HL-60/S4 treated with phorbol 12-myristate 13-acetate at 8.2 ng/mL for 4 days and 3 days (cell line): ENCODE data around the gene PRDM11.

Source experiments
- in situ Hi-C: fragments of 300-500 bp; cut with MboI; formaldehyde crosslinking; loops from 2 replicates; pipeline ENCODE4 v1.15.0; 2022; ENCODE audit warnings: low sequenced_read_pairs

The PRDM11 gene

DNA sequence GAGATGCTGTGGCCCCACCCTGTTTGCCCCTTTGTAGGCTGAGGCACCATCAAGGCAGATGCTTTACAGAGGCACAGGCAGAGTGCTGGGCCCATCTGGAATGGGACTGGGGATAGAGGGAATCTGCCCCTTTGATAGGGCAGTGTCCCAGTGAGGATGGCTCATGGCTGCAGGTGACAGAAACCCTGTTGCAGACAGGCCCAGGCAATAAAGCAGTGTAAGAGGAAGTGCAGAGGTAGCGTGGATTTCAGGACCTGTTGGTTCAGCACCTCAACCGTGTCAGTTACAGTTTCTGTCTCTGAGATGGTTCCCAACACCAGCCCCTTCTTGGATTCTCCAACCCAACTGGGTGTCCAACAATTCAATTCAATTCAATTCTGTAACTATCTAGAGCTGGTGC is 25.1 kb downstream of the PRDM11 start:
- in situ Hi-C loops: no loop called here

DNA sequence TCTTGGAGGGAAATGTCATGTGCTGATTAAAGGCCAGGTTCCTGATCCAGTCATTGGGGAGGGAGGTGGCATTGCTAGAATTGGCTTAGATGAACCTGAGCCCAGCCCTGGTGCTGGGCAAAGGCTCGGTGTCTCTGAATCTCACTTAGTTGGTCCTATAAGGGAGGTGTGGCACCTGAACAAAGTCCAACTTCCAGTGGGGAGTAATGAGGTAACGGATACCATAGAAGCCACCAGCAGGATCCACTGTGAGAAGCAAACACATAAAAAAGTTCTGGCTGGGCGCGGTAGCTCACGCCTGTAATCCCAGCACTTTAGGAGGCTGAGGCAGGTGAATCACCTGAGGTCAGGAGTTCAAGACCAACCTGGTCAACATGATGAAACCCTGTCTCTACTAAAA is 26.6 kb downstream of the PRDM11 start:
- in situ Hi-C loops: no loop called here

DNA sequence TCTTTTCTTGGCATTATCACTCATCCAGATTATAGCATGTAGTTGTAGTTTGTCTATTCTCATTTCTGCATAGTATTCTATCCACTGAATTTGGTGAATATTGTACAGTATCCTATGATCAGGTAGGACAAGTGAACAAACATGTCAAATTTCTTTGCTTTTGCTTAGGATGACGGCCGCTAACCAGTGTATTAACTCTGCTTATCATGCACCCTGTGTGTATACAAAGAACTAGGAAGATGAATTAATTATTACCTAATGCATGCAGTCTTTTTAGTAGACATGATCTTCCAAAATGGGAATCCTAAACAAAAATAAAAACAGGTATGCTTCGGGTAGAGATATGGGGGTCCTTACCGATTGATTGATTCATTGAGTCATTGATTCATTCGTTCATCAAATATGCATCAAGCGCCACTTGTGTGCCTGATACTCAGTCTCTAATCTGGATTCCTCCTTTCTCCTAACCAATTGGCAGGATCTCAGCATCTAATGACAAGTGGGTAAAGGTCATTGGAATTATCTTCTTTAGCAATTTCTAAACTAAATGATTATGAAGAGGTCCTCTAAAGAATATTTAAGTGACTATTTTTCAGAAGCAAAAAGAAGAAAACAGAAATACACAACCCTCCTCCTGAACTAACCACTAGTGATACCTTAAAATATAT is 27.9 kb downstream of the PRDM11 start:
- in situ Hi-C loops: no loop called here

DNA sequence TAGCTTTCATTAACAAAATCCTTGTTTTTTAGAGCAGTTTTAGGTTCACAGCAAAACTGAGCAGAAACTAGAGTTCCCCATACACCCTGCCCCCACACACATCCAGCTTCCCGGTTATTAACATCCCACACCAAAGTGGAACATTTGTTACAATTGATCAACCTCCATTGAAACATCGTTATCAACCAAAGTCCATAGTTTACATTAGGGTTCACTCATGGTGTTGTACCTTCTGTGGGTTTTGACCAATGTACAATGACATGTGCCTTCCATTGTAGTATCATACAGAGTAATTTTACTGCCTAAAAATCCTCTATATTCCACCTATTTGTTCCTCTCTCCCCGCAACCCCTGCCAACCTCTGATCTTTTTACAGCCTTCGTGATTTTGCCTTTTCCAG is 28.5 kb downstream of the PRDM11 start:
- in situ Hi-C loops: no loop called here

DNA sequence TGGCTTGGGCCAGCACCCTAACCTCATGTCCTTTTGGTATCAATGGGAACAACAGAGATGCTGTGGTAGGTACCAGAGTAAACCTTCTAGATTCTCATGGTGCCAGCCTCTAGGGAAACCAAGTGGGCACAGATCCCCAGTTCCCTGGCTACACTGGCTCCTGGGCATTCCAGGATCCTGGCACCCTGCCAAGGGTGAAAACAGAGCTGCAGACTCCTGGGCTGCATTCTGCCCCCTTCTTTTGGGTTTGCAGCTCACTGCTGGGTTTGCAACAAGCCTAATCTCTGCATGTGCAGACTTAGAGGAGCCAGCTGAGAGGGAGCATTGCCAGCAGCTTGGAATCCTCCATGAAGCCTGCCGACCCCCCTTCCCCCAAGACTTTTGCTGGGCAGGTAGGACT is 30.6 kb downstream of the PRDM11 start:
- in situ Hi-C loops: no loop called here

DNA sequence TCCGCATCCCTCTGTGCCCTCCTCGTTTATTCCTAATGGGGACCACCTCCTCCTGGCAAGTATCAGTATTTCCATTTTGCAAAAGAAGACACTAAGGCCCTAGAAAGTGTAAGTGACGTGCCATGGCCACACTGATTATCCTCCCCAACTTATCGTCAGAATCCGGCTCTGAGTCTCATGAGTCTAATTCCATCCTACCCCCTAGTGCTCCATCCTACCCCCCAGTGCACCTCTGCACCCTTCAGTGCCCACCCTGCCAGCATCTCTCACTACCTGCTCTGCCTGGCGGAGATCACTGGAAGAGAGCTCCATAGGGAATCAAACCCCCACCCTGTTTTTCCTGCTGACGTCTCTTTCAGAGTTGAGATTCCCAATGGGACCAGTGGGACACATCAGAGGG is 31.8 kb downstream of the PRDM11 start:
- in situ Hi-C loops: no loop called here

DNA sequence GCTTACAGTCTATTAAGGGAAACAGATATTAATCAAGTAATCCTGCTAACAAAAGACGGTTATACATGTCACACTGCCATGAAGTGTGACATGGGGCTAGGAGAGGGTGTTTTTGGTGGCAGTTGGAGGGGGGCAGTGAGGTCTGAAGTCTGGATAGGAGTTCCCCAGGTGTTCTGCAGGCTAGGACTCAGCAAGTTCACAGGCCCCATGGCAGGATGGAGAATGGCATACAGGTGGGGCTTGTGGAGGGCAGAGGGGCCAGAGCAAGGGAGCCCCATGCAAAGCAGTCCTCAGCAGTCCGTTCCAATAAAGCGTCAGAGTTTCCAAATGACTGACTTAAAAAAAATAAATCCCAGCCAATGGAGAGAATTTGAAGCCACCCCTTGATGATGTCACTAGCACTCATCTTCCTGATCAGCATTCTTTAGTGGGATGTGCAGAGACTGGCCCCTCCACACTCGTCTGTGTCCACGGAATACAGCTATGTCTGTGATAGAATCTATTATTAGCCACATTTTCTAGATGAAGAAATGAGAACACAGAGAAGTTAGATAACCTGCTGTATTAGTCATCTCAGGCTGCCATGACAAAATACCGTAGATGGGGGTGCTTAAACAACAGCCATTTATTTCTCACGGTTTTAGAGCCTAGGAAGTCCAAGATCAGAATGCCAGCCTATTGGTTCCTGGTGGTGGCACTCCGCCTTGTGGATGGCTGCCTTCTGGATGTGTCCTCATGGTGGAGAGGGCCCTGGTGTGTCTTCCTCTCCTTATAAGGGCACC is 32.6 kb downstream of the PRDM11 start:
- in situ Hi-C loops: no loop called here

DNA sequence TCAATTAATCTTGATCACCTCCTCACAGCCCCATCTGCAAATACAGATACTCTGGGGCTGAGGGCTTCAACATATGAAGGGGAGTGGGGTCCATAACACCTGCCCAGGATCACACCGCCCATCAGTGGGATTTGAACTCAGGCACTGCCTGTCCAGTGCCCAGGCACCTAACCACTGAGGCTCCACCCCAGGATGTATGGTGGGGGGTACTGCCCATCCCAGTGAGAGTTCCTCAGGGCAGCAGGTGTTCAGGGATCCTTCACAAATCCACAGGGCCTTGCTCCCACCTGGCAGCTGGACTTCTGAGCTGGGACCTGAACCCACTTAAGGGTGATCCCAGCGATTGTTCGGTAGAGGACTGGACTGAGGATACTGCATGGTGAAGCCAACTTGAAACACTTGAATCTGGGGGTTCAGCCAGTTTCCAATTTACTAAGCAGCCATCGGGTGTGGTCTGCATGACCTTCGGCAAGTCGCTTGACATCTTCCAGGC is 33.3 kb downstream of the PRDM11 start:
- in situ Hi-C loops: no loop called here

DNA sequence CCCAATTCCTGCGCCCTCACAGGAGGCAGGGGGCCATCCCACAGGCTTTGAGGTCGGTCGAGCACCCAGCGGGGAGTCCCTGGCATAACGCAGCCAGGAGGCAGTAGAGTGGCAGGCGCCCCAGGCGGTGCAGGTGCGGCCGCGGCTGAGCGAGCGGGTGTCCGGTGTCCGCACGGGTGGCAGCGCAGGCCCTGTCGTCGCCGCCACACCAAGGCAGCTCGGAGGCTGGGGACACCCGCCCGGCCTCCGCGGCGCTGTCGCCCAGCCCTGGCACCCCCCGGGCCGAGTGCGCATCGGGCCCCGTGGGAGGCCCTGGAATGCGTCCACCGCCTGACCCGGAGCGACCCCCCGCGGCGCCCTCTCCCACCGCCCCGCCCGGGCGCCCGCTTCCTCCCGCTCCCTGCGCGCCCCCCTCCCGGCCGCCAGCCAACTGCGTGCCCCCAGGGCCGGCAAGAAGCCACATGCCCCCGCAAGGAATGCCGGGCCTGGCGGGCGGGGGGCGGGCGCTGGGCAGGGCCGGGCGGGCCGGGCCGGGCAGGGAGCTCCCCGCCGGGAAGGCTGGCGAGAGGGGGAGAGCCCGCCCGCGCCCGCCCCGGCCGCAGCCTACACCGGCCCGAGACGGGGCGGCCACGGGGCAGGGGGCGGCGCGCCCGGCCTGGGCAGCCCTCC is 33.9 kb downstream of the PRDM11 start:
- in situ Hi-C loops: no loop called here

DNA sequence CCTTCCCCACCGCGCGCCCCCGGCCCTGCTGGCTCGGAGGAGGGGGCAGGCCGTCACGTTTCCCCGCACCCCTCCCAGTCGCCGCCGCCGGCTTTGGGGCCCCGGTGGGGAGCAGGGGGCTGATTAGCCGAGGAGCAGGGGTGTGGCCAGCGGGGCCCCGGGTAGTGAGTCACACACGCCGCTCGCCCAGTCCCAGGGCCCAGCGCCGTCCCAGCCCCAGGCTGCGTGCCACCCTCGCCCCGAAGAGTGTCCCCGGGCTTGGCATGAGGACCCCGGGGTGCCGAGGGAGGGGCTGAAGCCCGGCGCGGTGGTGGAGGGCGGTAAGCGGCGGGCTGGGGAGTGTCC is 34.4 kb downstream of the PRDM11 start:
- in situ Hi-C loops: no loop called here

DNA sequence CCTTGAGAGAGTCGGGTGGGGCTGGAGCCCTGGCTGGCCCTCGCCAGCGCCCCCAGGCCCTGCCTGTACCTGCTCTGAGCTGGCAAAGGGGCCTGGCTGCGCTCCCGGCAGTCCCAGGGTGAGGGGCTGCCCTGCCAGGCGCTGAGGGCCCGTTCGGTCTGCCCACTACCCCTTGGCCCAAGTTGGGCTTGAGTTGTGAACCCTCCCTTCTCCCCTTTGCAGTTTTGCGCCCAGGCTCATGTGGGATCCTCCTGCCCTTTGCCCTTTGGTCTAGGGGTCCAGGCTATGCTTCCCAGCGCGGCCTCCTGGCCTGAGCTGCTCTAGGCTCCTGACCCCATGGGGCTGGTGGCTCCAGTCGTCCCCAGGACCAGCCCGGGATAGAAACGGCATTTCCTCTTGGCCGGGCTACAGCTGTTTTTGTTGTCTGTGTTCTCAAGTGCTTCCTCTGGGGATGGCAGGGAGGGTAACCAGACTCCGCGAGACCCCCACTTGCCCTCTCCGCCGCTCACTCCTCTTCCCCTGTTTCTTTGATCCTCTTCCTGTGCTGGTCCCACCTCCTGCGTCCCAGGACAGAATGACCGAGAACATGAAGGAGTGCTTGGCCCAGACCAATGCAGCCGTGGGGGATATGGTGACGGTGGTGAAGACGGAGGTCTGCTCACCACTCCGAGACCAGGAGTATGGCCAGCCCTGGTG is 34.9 kb downstream of the PRDM11 start:
- in situ Hi-C loops: no loop called here

DNA sequence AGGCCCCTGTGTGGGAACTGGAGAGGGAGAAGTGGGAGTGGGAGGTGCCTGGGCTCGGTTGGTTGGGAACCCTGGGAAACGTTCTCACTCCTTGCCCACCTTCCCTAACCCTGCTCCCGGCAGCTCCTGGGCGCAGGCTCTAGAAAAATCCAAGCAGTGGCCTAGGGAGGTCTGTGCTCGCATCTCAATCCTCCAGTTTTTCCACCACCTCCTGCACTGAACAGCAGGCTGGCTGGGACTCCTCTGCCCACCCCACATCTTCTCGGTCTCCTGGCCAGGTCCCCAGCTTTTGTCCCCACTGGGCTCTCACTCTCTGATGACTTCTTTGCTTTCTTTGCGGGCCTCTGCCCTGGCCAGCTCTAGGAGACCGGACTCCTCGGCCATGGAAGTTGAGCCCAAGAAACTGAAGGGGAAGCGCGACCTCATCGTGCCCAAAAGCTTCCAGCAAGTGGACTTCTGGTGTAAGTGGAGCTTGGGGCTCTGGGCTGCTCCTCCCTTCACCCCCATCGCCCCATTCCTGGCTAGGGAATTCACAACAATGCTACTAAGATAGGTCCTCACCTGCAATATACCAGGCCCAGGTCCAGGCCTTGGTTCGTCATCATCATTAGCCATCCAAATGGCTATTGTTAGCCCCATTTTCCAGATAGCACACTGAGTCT is 35.6 kb downstream of the PRDM11 start:
- in situ Hi-C loops: no loop called here

DNA sequence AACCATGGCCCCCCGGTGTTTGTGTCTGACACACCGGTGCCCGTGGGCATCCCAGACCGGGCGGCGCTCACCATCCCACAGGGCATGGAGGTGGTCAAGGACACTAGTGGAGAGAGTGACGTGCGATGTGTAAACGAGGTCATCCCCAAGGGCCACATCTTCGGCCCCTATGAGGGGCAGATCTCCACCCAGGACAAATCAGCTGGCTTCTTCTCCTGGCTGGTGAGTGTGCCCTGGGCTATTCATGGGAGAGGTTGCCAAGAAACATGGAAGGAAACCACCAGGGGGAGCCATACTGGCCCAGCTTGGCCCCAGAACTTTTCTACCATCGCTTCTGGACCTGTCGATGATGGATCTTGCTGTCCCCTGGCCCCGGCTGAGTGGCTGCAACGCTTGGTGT is 36.5 kb downstream of the PRDM11 start:
- in situ Hi-C loops: no loop called here

DNA sequence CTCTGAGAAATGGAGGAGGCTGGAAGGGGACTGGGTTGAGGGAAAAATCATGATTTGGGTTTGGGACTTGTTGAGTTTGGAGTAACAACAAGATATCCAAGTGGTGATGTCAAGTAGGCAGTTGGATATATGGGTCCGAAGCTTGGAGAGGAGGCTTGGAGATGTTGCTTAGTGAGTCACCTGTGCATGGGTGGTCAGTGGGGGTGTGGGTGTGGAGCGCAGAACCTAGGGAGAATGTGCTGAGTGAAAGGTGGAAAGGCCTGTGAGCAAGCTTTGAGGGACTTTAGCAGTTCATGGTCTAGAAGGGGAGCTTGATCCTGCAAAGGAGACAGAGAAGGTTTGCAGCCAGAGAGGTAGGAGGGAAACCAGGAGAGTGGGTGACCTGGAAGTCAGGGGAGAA is 38.2 kb downstream of the PRDM11 start:
- in situ Hi-C loops: no loop called here

DNA sequence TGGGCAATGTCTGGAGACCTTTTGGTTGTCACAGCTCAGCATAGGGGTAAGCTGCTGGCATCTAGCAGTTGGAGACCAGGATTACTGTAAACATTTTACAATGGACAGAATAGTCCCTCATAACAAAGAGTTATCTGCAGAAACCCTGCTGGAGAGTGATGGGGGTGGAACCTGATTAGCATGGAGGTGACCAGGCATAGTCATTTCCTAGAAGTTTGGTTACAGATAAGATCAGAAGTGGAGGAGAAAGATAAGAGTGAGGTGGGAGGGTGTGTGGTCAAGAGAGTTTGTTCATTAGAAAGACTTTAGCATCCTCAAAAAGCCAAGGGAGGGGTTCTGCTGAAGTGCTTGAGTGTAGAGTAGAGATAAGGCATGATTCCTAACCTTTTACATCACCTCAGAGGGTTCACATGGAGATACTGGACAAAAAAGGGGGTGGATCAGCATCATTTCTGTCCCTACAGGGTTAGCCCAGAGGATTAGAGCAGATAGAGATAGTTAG is 38.8 kb downstream of the PRDM11 start:
- in situ Hi-C loops: no loop called here

DNA sequence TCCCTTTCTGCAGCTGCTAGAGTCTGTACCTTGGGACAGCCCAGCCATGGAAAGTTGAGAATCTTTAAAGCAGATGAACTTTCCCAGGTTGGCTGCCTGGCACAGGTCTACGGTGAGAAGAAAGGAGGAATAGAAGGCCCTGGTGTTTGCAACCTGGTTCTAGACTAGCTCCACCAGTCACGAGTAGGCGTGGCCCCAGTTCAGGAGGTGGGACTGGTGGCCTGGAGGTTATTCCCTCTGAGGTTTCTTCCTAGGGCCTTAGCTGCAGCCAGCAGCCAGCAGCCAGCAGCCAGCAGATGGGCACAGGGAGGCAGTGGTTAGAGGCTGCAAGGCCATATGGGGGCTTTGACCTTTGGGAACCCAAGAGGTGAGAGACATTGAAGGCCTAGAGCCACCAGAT is 40.9 kb downstream of the PRDM11 start:
- in situ Hi-C loops: no loop called here

DNA sequence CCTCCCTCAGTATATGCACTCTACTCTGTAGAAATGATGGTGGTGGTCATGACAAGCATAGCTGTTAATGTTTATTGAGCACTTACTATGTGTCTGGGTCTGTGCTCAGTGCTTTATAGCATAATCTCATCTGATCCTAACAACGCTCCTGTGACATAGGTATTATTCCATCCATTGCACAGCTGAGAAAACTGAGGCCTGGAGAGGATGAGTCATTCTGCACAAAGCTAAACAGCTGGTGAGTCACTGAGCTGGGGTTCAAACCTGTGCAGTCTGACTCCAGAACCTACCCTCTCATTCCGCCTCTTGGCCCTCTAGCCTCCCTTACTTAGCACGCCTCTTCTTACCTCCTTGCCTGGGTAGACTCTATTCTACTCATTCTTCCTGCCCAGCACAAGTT is 41.7 kb downstream of the PRDM11 start:
- in situ Hi-C loops: no loop called here

DNA sequence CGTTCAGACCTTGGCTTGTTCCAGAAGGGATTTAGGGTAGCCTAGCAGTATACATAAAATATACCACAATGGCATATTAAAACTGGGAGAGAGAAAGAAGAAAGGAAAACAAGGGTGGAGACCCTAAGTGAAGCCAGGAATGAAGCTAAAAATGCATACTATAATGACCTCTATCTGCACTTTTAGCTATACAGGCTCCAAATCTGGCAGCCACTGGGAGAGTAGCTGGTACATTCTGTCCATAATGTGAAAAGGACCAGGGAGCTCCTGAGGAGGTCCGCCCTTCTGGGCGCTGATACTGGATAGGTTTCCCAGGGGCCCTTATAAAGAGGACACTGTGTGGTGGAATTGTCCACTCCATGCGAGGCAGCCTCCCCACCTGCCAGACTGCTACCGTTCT is 42.8 kb downstream of the PRDM11 start:
- in situ Hi-C loops: no loop called here

DNA sequence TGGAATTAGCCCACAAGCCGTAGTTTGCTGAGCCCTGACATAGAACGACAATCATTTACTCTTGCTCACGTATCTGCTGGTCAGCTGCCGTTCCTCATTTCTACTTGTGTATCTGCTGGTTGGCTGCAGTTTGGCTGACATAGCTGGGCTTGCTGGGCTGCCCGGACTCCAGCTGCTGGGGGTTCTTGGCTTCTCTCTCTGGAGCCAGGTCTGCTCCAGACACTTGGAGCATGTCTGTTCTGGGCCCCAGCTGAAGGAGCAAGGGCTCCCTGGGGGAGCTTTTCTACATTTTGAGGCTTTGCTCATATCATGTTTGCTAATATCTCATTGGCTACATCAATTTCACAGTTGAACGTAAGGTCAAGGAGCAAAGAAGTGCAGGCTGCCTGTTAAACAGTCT is 47.3 kb downstream of the PRDM11 start:
- in situ Hi-C loops: no loop called here

DNA sequence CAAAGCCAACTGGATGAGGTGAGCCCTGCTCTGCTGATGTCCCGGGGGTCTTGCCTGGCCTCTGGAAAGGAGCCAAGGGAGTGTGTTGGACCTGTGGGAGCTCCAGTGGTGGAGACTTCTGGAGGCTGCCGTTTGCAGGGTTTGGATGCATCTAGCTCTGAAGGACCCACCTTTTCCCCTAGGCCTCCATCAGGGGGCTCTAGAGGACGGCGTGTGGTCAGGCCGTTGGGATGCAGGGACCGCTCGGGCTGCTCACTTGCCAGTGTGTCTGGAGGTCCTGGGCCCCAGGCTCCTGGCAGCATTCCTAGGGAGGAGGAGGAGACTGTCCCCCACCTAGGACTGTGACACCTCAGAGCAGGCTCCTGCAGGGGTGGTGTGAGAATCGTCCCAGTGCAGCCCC is 58.3 kb downstream of the PRDM11 start:
- in situ Hi-C loops: no loop called here

DNA sequence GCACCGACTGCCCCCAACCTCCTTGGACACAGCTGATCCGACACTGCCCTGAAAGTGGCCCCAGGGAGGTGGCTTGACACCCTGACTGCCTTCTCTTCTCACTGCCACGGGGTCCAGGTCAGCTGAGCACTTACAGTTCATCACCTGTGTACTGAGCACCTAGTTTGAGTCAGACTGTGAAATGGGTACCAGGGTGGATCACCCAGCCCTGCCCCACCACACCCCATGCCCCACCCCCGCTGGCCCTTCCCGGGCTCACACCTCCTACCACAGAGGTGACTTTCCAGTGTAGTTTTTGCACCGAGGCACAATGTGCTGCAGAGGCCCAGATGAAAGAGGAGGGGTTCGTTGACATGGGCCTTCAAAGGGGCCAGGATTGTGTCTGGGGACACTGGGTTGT is 59.5 kb downstream of the PRDM11 start:
- in situ Hi-C loops: no loop called here
